Fibroblast of lung (primary cell): ENCODE results near the gene TSPAN31. TPM values are rescaled to one million over a fixed set of nuclear protein-coding genes. Genes with fewer than 3 reads are reported as not detected.

Experiments
- DNase-seq, 2 donors: peaks; one replicate each; pipeline versions ENCODE4 v3.0.0 to v3.0.0-alpha.2; 2010; ENCODE audit warnings: low read depth in 2 of 2
- H2AFZ ChIP-seq: 2 replicates; pipeline ENCODE4 v1.5.1; 2012; ENCODE audit warnings: low read length, control low read depth, inconsistent platforms
- H3K27ac ChIP-seq: 2 replicates; pipeline ENCODE4 v1.5.1; 2011; ENCODE audit warnings: low read length, control low read depth; ENCODE audit not compliant: insufficient read depth
- H3K27me3 ChIP-seq: 2 replicates; pipeline ENCODE4 v1.5.1; 2011; ENCODE audit warnings: mild to moderate bottlenecking, low read length; ENCODE audit not compliant: control insufficient read depth, insufficient read depth
- H3K36me3 ChIP-seq: 2 replicates; pipeline ENCODE4 v1.5.1; 2011; ENCODE audit warnings: low read length; ENCODE audit not compliant: control insufficient read depth, insufficient read depth
- H3K4me1 ChIP-seq: 2 replicates; pipeline ENCODE4 v1.5.1; 2011; ENCODE audit warnings: low read length; ENCODE audit not compliant: control insufficient read depth, insufficient read depth; ENCODE audit errors: extremely low read depth
- H3K4me2 ChIP-seq: 2 replicates; pipeline ENCODE4 v1.5.1; 2011; ENCODE audit warnings: low read length, control low read depth; ENCODE audit not compliant: insufficient read depth; ENCODE audit errors: extremely low read depth
- H3K4me3 ChIP-seq, 4 experiments: fragments of 200-600 bp in 1 of 4; sonication (generic) in 1 of 4; replicated peaks in 1 of 4; 2 replicates each; pipeline ENCODE4 v1.5.1; 2011 to 2016; ENCODE audit warnings: low read length in 4 of 4, low read depth in 3 of 4, mild to moderate bottlenecking in 3 of 4, control low read depth in 2 of 4, inconsistent platforms in 1 of 4, mixed read lengths in 1 of 4; ENCODE audit not compliant: insufficient read depth in 1 of 4; ENCODE audit errors: control extremely low read depth in 1 of 4
- H3K79me2 ChIP-seq: 2 replicates; pipeline ENCODE4 v1.5.1; 2012; ENCODE audit warnings: mild to moderate bottlenecking, low read length, inconsistent platforms; ENCODE audit not compliant: control insufficient read depth, insufficient read depth
- H3K9ac ChIP-seq: 2 replicates; pipeline ENCODE4 v1.5.1; 2011; ENCODE audit warnings: mild to moderate bottlenecking, low read length, control low read depth; ENCODE audit not compliant: insufficient read depth
- H3K9me3 ChIP-seq: 2 replicates; pipeline ENCODE4 v1.5.1; 2012; ENCODE audit warnings: low read depth, low read length; ENCODE audit not compliant: control insufficient read depth, insufficient read depth
- H4K20me1 ChIP-seq: 2 replicates; pipeline ENCODE4 v1.5.1; 2011; ENCODE audit warnings: low read length; ENCODE audit not compliant: control insufficient read depth, insufficient read depth; ENCODE audit errors: extremely low read depth
- CTCF ChIP-seq, 2 donors: IDR thresholded peaks in 1 of 2; conservative IDR thresholded peaks in 1 of 2; 1 replicate in 1 of 2; 2 replicates in 1 of 2; pipeline ENCODE4 v1.5.1; 2011 to 2012; ENCODE audit warnings: low read length in 2 of 2, control low read depth in 1 of 2, inconsistent platforms in 1 of 2, low read depth in 1 of 2, mild to moderate bottlenecking in 1 of 2
- EZH2 ChIP-seq: IDR thresholded peaks from 2 replicates; pipeline ENCODE4 v1.5.1; 2012; ENCODE audit warnings: low read length, control low read depth, mild to moderate bottlenecking; ENCODE audit errors: missing control alignments
- polyA plus RNA-seq, 2 donors: library from polyadenylated mRNA; depleted of rRNA in 1 of 2; stranded (reverse) in 1 of 2; unstranded in 1 of 2; fragments of >200 nt; gene quantifications; 2 replicates each; pipeline ENCODE4 v1.2.1, GENCODE V29; 2011 to 2012; ENCODE audit warnings: missing spikeins in 1 of 2
- total RNA-seq: library from RNA; depleted of rRNA; stranded (reverse); fragments of >200 nt; gene quantifications from 2 replicates; pipeline ENCODE4 v1.2.1, GENCODE V29; 2014

The TSPAN31 gene
- total and polyA plus RNA-seq, 2 donors (not counting 1 experiment from before 2014, with no cell fraction given), result 53.6 to 99.6 TPM

GRCh38 chr12:57783861-57784260 lies 39.0 kb downstream of the TSPAN31 start:
- H3K27me3 ChIP-seq, result no peaks in the 10 kb centered on the region
- peaks cover 16% of the 10 kb centered on the region for H3K79me2 ChIP-seq
- TF ChIP-seq CTCF (conservative IDR thresholded peaks at IDR 0.05 in 1 of 2, IDR thresholded peaks at IDR 0.05 in 1 of 2; ENCODE audit: low read depth in 1 of 2, low read length in 2 of 2), result no peak
- TF ChIP-seq EZH2, result no peak
- H3K4me3 ChIP-seq, result peak overlapping the region in 1 of 4 experiments; percentile 100
- H2AFZ ChIP-seq, result no peak overlapping the region
- no peak for DNase-seq
- no peak overlapping the region for H3K4me2 ChIP-seq
- no peak overlapping the region for H3K9ac ChIP-seq
- H3K27ac ChIP-seq, result no peak overlapping the region
- H4K20me1 ChIP-seq, result no peaks in the 10 kb centered on the region
- H3K9me3 ChIP-seq, result no peaks in the 10 kb centered on the region
- peaks cover 3% of the 10 kb centered on the region for H3K36me3 ChIP-seq
- H3K4me1 ChIP-seq, result no peaks in the 10 kb centered on the region

- H3K36me3 ChIP-seq, result peaks cover 3% of the 10 kb centered on the region
- peak overlapping the region; percentile 75 for H3K27ac ChIP-seq
- TF ChIP-seq EZH2, result no peak
- no peak for TF ChIP-seq CTCF (conservative IDR thresholded peaks at IDR 0.05 in 1 of 2, IDR thresholded peaks at IDR 0.05 in 1 of 2; ENCODE audit: low read depth in 1 of 2, low read length in 2 of 2)
Observed at GRCh38 chr12:57793920-57794319, 49.1 kb downstream of the TSPAN31 start.

DNA sequence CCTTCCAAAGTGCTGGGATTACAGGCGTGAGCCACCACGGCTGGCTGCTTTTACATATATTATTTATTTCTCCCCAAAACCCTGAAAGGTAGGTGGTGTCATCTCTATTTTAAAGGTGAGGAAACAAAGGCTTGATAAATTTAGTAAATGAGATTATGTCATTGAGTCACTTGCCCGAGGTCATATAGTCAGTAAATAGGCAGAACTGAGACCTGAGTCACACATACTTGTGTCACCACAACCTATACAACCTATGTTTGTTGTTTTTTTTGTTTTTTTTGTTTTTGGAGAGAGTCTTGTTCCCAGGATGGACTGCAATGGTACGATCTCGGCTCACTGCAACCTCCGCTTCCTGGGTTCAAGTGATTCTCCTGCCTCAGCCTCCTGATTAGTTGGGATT lies 50.5 kb downstream of the TSPAN31 start:
- peak overlapping the region; percentile 34 for H3K27ac ChIP-seq
- peaks cover 8% of the 10 kb centered on the region for H3K4me1 ChIP-seq
- H2AFZ ChIP-seq, result no peak overlapping the region
- TF ChIP-seq CTCF (conservative IDR thresholded peaks at IDR 0.05 in 1 of 2, IDR thresholded peaks at IDR 0.05 in 1 of 2; ENCODE audit: low read depth in 1 of 2, low read length in 2 of 2) (no peak), EZH2 (no peak)
- peak in 1 of 2 donors; percentile 45 for DNase-seq
- H3K4me3 ChIP-seq, result no peak overlapping the region
- H3K9me3 ChIP-seq, result no peaks in the 10 kb centered on the region
- no peaks in the 10 kb centered on the region for H4K20me1 ChIP-seq
- H3K9ac ChIP-seq, result no peak overlapping the region
- no peaks in the 10 kb centered on the region for H3K79me2 ChIP-seq
- H3K36me3 ChIP-seq, result peaks cover 3% of the 10 kb centered on the region
- no peaks in the 10 kb centered on the region for H3K27me3 ChIP-seq
- no peak overlapping the region for H3K4me2 ChIP-seq

More at GRCh38 chr12:57793920-57794319, 49.1 kb downstream of the TSPAN31 start:
- no peak overlapping the region for H2AFZ ChIP-seq
- no peaks in the 10 kb centered on the region for H3K27me3 ChIP-seq
- no peak overlapping the region for H3K4me3 ChIP-seq
- H3K9me3 ChIP-seq, result no peaks in the 10 kb centered on the region
- no peaks in the 10 kb centered on the region for H4K20me1 ChIP-seq
- DNase-seq, result peak; percentile 61 to 91
- H3K4me2 ChIP-seq, result peak overlapping the region; percentile 33
- H3K9ac ChIP-seq, result peak overlapping the region; percentile 13
- H3K4me1 ChIP-seq, result peaks cover 8% of the 10 kb centered on the region
- no peaks in the 10 kb centered on the region for H3K79me2 ChIP-seq
